Measurements from ENCODE around the gene MTNR1B. TPM values are rescaled to one million over a fixed set of nuclear protein-coding genes. Genes with fewer than 3 reads are reported as not detected.

MTNR1B gene
- total RNA-seq, 1 donor from 2014 or later, result not detected

DNA sequence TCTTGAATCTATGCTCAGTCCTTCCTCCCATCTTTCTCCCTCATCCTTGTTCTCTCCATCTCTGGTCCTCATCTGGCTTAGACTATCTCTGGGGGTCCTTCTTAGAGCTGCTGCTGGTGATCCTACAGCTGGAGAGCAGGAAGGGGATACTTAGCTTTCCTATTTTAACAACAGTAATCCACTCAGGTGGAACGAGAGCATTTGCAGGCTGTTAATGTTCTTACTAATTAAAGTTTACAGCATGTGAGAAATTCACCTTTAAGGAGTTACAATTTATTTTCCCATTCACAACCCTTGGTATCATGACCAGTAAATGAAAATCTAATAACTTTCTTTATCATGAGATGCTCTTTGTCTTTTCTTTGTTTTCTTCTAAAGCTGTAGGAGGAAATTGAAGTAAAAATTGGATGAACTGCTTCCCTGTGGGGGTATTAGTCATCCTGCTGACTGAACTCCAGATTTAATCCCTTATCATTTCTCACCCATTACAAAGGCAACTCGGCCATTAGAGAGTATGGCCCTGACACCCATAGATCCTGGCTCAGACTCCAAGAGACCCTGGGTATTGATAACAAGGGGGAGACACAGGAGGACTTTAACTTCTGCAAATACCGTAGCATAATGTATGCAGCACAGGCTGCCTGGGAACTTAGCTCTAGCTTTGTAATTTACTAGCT is 37.6 kb upstream of the MTNR1B start:
- TF ChIP-seq CTCF (IDR thresholded peaks at IDR 0.05), result no peak
- H3K4me3 Mint-ChIP-seq (ENCODE audit: unreplicated experiment), result no peak overlapping the region
- no peaks in the 10 kb centered on the region for H3K4me1 Mint-ChIP-seq (ENCODE audit: low read depth)
- H3K36me3 Mint-ChIP-seq (ENCODE audit: low read depth), result no peaks in the 10 kb centered on the region
- peaks cover 4% of the 10 kb centered on the region for H3K27me3 Mint-ChIP-seq (ENCODE audit: low read depth)
- H3K9me3 Mint-ChIP-seq (ENCODE audit: low read depth), result no peaks in the 10 kb centered on the region
- H3K27ac Mint-ChIP-seq (ENCODE audit: unreplicated experiment), result no peak overlapping the region
- no peak for DNase-seq (ENCODE audit: low spot score)

DNA sequence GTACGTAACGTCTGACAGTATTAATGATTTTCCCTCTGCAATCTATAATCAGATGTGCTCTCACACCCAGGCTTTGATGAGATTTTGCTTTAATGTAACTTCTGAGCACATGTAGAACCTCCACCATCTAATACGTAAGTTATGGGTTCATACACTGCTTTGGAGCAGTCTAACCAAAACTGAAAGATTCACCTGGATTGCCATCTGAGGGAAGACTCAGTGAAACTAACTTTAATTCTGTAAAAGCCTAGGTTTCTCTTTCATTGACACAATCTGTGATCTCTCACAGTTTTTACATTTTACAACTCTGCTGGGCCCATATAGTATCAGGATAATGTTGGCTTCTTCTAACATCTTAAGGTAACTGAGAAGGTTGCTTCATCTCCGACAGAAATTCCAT is 30.1 kb upstream of the MTNR1B start:
- no peaks in the 10 kb centered on the region for H3K27me3 Mint-ChIP-seq (ENCODE audit: low read depth)
- H3K4me3 Mint-ChIP-seq (ENCODE audit: unreplicated experiment), result no peak overlapping the region
- no peak for DNase-seq (ENCODE audit: low spot score)
- no peak for TF ChIP-seq CTCF (IDR thresholded peaks at IDR 0.05)
- peaks cover 13% of the 10 kb centered on the region for H3K9me3 Mint-ChIP-seq (ENCODE audit: low read depth)
- H3K36me3 Mint-ChIP-seq (ENCODE audit: low read depth), result peaks cover 3% of the 10 kb centered on the region
- no peak overlapping the region for H3K27ac Mint-ChIP-seq (ENCODE audit: unreplicated experiment)
- H3K4me1 Mint-ChIP-seq (ENCODE audit: low read depth), result peaks cover 6% of the 10 kb centered on the region

DNA sequence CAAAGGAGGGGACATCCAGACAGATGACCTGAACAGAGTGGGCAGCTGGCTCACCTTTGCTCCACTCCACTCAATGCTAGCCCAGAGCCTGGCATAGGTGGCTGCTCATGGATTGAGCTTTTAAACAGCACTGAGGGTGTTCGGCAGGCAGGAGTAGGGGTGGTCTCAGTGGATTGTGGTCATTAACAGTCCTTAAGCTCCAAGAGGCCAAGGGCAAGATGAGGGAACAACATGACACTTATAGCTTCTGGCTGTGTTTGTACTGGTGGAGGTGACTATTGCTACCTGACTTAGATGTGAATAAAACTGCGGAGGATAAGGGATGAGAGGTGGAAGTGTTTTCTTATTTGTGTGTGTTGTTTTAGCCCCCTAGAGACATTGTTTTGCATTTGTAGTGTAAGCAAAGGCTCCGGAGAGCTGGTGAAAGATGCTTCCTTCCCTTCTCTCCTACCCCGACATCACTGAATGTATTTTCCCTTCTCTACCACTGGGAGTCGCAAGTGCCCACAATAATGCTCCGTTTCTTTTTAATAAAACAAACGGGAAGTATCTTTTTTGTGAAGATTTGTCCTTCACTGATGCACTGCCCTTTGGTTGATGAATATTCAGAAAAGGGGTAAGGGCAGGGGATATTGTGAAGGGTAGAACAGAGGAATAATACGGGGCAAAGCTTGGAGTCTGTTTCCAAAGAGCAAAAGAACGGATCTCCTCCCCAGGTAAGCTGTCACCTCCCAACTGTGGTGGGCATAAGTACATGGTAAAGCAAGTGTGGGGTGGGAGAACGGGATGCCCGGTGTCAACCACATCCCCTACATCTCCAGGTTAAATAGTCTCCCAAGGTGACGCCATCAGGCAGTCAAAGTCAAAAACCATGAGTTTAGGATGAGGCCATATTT is 27.5 kb upstream of the MTNR1B start:
- Mint-ChIP-seq H3K27me3 (ENCODE audit: low read depth) (no peaks in the 10 kb centered on the region), H3K9me3 (ENCODE audit: low read depth) (peaks cover 32% of the 10 kb centered on the region), H3K27ac (ENCODE audit: unreplicated experiment) (no peak overlapping the region), H3K36me3 (ENCODE audit: low read depth) (peaks cover 6% of the 10 kb centered on the region), H3K4me3 (ENCODE audit: unreplicated experiment) (no peak overlapping the region), H3K4me1 (ENCODE audit: low read depth) (peaks cover 6% of the 10 kb centered on the region)
- TF ChIP-seq CTCF (IDR thresholded peaks at IDR 0.05), result peak; percentile 90
- no peak for DNase-seq (ENCODE audit: low spot score)

- peaks cover 19% of the 10 kb centered on the region for H3K36me3 Mint-ChIP-seq (ENCODE audit: low read depth)
- peaks cover 6% of the 10 kb centered on the region for H3K4me1 Mint-ChIP-seq (ENCODE audit: low read depth)
- H3K9me3 Mint-ChIP-seq (ENCODE audit: low read depth), result peaks cover 72% of the 10 kb centered on the region
- no peak for TF ChIP-seq CTCF (IDR thresholded peaks at IDR 0.05)
- no peak overlapping the region for H3K27ac Mint-ChIP-seq (ENCODE audit: unreplicated experiment)
- DNase-seq (ENCODE audit: low spot score), result no peak
- peaks cover 4% of the 10 kb centered on the region for H3K27me3 Mint-ChIP-seq (ENCODE audit: low read depth)
- H3K4me3 Mint-ChIP-seq (ENCODE audit: unreplicated experiment), result no peak overlapping the region
These were observed 22.7 kb upstream of the MTNR1B start for GRCh38 chr11:92946707-92947106.

DNA sequence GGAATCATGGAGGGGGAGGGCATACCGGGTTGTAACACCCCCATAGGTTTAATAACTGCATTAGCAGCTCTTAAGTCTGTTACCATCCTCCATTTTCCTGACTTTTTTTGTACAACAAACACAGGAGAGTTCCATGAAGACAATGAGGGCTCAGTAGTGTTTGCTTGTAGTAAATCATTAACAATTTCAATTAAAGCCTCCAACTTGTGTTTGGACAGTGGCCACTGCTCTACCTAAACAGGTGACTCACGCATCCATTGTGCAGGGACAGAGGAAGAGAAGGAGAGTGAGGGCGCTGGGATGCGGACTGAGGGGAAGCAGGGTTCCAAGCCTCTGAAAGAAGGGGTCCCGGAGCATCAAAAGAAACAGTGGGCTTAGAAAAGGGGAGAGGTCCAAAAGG is 21.3 kb upstream of the MTNR1B start:
- H3K9me3 Mint-ChIP-seq (ENCODE audit: low read depth), result peaks cover 67% of the 10 kb centered on the region
- no peaks in the 10 kb centered on the region for H3K4me1 Mint-ChIP-seq (ENCODE audit: low read depth)
- DNase-seq (ENCODE audit: low spot score), result no peak
- peaks cover 19% of the 10 kb centered on the region for H3K36me3 Mint-ChIP-seq (ENCODE audit: low read depth)
- no peak overlapping the region for H3K4me3 Mint-ChIP-seq (ENCODE audit: unreplicated experiment)
- no peak overlapping the region for H3K27ac Mint-ChIP-seq (ENCODE audit: unreplicated experiment)
- peaks cover 4% of the 10 kb centered on the region for H3K27me3 Mint-ChIP-seq (ENCODE audit: low read depth)
- TF ChIP-seq CTCF (IDR thresholded peaks at IDR 0.05), result no peak

Measured in chondrocyte (in vitro differentiated cells).